ENCODE results near the gene GYG2. TPM values are rescaled to one million over a fixed set of nuclear protein-coding genes. Genes with fewer than 3 reads are reported as not detected.
"Not testable (repeated sequence)": the region's sequence is repeated elsewhere in the genome, so short reads cannot be mapped to it uniquely, and the experiment has no call there.

GYG2 gene
- total RNA-seq, 1 experiment from 2014 or later: not detected

GRCh38 chrX:2867206-2867605 lies 38.5 kb downstream of the GYG2 start:
- no peak for DNase-seq (ENCODE audit: low spot score)

GRCh38 chrX:2870650-2871049 lies 41.9 kb downstream of the GYG2 start:
- DNase-seq (ENCODE audit: low spot score): no peak

- DNase-seq (ENCODE audit: low spot score): no peak
Measured at GRCh38 chrX:2871831-2872230, 43.1 kb downstream of the GYG2 start.

- no peak for DNase-seq (ENCODE audit: low spot score)
Measured at GRCh38 chrX:2872671-2873277, 44.0 kb downstream of the GYG2 start.

GRCh38 chrX:2874222-2875135 lies 45.7 kb downstream of the GYG2 start:
- DNase-seq (ENCODE audit: low spot score): no peak

GRCh38 chrX:2875136-2875481 lies 46.4 kb downstream of the GYG2 start:
- DNase-seq (ENCODE audit: low spot score): no peak

- peak; percentile 28 for DNase-seq (ENCODE audit: low spot score)
Measured at GRCh38 chrX:2875798-2876399, 47.2 kb downstream of the GYG2 start.

GRCh38 chrX:2878563-2878962 lies 49.8 kb downstream of the GYG2 start:
- DNase-seq (ENCODE audit: low spot score): no peak

- DNase-seq (ENCODE audit: low spot score): no peak
Measured at GRCh38 chrX:2879670-2880069, 50.9 kb downstream of the GYG2 start.

- DNase-seq (ENCODE audit: low spot score): no peak
Measured at GRCh38 chrX:2883770-2884169, 55.0 kb downstream of the GYG2 start.

- DNase-seq (ENCODE audit: low spot score): no peak
Measured at GRCh38 chrX:2888309-2888708, 59.6 kb downstream of the GYG2 start.

- no peak for DNase-seq (ENCODE audit: low spot score)
Measured at GRCh38 chrX:2889045-2889605, 60.4 kb downstream of the GYG2 start.

- not testable (repeated sequence) for DNase-seq (ENCODE audit: low spot score)
Measured at GRCh38 chrX:2889706-2890490, 61.2 kb downstream of the GYG2 start.

- DNase-seq (ENCODE audit: low spot score): not testable (repeated sequence)
Measured at GRCh38 chrX:2890536-2891460, 62.1 kb downstream of the GYG2 start.

GRCh38 chrX:2892816-2893215 lies 64.1 kb downstream of the GYG2 start:
- DNase-seq (ENCODE audit: low spot score): no peak

GRCh38 chrX:2894885-2895292 lies 66.2 kb downstream of the GYG2 start:
- DNase-seq (ENCODE audit: low spot score): peak; percentile 77

GRCh38 chrX:2897311-2897689 lies 68.6 kb downstream of the GYG2 start:
- DNase-seq (ENCODE audit: low spot score): no peak

GRCh38 chrX:2897690-2898623 lies 69.2 kb downstream of the GYG2 start:
- peak; percentile 85 for DNase-seq (ENCODE audit: low spot score)

GRCh38 chrX:2898846-2899512 lies 70.2 kb downstream of the GYG2 start:
- peak; percentile 77 for DNase-seq (ENCODE audit: low spot score)
